Loucy (cell line): ENCODE results near the gene THAP7.

Experiments used
- CTCF ChIP-seq: fragments of 200-600 bp; sonication (generic); conservative IDR thresholded peaks from 2 replicates; pipeline ENCODE4 v1.5.1; 2014; ENCODE audit warnings: mild to moderate bottlenecking, antibody characterized with exemption, low read length
- EZH2phosphoT487 ChIP-seq: fragments of 200-600 bp; IDR thresholded peaks from 2 replicates; pipeline ENCODE4 v1.6.1; 2018; ENCODE audit warnings: antibody characterized with exemption, mild to moderate bottlenecking, moderate library complexity, borderline replicate concordance

GRCh38 chr22:20990184-20991180 lies 11.4 kb downstream of the THAP7 start:
- TF ChIP-seq EZH2phosphoT487 (no peak), CTCF (no peak)
